ENCODE data around the gene EXOSC7.

DNA sequence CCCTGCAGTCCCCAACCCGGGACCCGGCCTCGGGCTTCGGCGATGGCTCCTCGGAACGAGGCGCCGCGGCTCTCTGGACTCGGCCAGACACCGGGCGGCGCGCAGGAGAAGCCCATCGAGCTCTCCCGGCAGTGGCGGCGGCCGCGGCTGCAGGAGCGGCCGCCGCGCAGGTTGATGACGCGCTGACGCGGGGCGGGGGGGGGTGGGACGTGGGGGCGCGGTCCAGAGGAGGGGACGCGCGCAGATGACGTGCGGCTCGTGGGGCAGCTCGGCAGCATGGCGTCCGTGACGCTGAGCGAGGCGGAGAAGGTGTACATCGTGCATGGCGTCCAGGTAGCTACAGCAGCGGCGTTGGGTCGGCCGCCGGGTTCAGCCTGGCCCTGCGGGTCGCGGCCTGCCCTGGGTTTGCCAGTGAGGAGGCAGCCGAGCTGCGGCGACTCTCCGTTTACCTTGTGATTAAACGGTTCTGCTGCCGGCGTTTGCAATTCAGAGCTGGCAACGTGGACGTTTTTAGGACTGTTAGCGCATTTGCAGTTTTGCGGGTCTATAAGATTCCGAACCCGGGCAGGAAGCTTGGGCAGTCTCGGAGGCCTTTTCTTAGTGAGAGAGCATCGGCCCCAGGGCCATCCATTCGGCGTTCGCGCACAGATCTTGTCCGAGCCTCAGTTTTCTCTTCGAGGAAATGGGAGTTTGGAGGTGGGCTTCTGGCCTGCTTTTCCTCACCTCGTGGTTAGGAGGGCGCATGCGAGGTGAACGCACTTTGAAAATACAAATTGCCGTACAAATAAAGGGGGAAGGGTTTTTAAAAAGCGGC, at the start of gene EXOSC7, which contains the start of gene ZDHHC3:
- TF ChIP-seq, protein P1, sequence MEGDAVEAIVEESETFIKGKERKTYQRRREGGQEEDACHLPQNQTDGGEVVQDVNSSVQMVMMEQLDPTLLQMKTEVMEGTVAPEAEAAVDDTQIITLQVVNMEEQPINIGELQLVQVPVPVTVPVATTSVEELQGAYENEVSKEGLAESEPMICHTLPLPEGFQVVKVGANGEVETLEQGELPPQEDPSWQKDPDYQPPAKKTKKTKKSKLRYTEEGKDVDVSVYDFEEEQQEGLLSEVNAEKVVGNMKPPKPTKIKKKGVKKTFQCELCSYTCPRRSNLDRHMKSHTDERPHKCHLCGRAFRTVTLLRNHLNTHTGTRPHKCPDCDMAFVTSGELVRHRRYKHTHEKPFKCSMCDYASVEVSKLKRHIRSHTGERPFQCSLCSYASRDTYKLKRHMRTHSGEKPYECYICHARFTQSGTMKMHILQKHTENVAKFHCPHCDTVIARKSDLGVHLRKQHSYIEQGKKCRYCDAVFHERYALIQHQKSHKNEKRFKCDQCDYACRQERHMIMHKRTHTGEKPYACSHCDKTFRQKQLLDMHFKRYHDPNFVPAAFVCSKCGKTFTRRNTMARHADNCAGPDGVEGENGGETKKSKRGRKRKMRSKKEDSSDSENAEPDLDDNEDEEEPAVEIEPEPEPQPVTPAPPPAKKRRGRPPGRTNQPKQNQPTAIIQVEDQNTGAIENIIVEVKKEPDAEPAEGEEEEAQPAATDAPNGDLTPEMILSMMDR (IDR thresholded peaks at IDR 0.05) = no peak
- no peak for TF ChIP-seq EP300 (IDR thresholded peaks at IDR 0.05; ENCODE audit: low read depth)
- peak; percentile 89 for TF ChIP-seq POLR2A (IDR thresholded peaks at IDR 0.05)
- peak; percentile 74 to 90 (median 87) for TF ChIP-seq POLR2AphosphoS5 (IDR thresholded peaks at IDR 0.05)

Measured in transverse colon (tissue), 4 donors.